Measurements from ENCODE around the gene GPR146. TPM values are rescaled to one million over a fixed set of nuclear protein-coding genes. Genes with fewer than 3 reads are reported as not detected.
"Not testable (repeated sequence)": the region's sequence is repeated elsewhere in the genome, so short reads cannot be mapped to it uniquely, and the experiment has no call there.

The GPR146 gene
- total RNA-seq (2014; rRNA removed; shearing (Covaris generic)) = 3.4 and 5.7 TPM in 2 replicates

- peak; percentile 100 for DNase-seq (ENCODE audit: low spot score)
Observed at GRCh38 chr7:1044189-1045068, at the start of gene GPR146. GPR146 (plus strand) TSS chr7:1044546; CDS start chr7:1057516, 12,970 bp downstream.

GRCh38 chr7:994592-995308, 49.6 kb upstream of the GPR146 start:
- DNase-seq (ENCODE audit: low spot score) = no peak

GRCh38 chr7:995571-995970, 48.8 kb upstream of the GPR146 start:
- no peak for DNase-seq (ENCODE audit: low spot score)

- DNase-seq (ENCODE audit: low spot score) = no peak
Observed at GRCh38 chr7:996079-996872, 48.1 kb upstream of the GPR146 start.

- no peak for DNase-seq (ENCODE audit: low spot score)
Observed at GRCh38 chr7:997404-998395, 46.6 kb upstream of the GPR146 start.

GRCh38 chr7:999149-999879, 45.0 kb upstream of the GPR146 start:
- no peak for DNase-seq (ENCODE audit: low spot score)

GRCh38 chr7:999941-1000935, 44.1 kb upstream of the GPR146 start:
- no peak for DNase-seq (ENCODE audit: low spot score)

- not testable (repeated sequence) for DNase-seq (ENCODE audit: low spot score)
Observed at GRCh38 chr7:1001069-1001770, 43.1 kb upstream of the GPR146 start.

- DNase-seq (ENCODE audit: low spot score) = not testable (repeated sequence)
Observed at GRCh38 chr7:1002026-1002425, 42.3 kb upstream of the GPR146 start.

- not testable (repeated sequence) for DNase-seq (ENCODE audit: low spot score)
Observed at GRCh38 chr7:1002445-1002844, 41.9 kb upstream of the GPR146 start.

- DNase-seq (ENCODE audit: low spot score) = no peak
Observed at GRCh38 chr7:1004018-1004852, 40.1 kb upstream of the GPR146 start.

- no peak for DNase-seq (ENCODE audit: low spot score)
Observed at GRCh38 chr7:1005303-1005702, 39.0 kb upstream of the GPR146 start.

- no peak for DNase-seq (ENCODE audit: low spot score)
Observed at GRCh38 chr7:1007901-1008300, 36.4 kb upstream of the GPR146 start.

GRCh38 chr7:1008733-1009363, 35.5 kb upstream of the GPR146 start:
- DNase-seq (ENCODE audit: low spot score) = no peak

GRCh38 chr7:1009747-1010146, 34.6 kb upstream of the GPR146 start:
- DNase-seq (ENCODE audit: low spot score) = no peak

- DNase-seq (ENCODE audit: low spot score) = no peak
Observed at GRCh38 chr7:1010226-1010625, 34.1 kb upstream of the GPR146 start.

All from H4 (cell line).